Inflammatory macrophage (primary cell): ENCODE measurements around the gene SELENOH.
A peak's percentile ranks its signal among the peaks of the same experiment; 100 is the strongest.

ENCODE experiments used
- DNase-seq, 2 donors: peaks; one replicate each; pipeline ENCODE4 v3.0.0-alpha.2; 2020 to 2022

Gene SELENOH

GRCh38 chr11:57751176-57751575, 9.9 kb downstream of the SELENOH start:
- no peak for DNase-seq

GRCh38 chr11:57751676-57752253, 10.5 kb downstream of the SELENOH start, which contains the start of gene BTBD18:
Gene BTBD18 (minus strand): TSS chr11:57751819. CDS start chr11:57751188, 631 bp downstream.
- peak; percentile 29 to 40 for DNase-seq

GRCh38 chr11:57752954-57753353, 11.7 kb downstream of the SELENOH start:
- DNase-seq: no peak

GRCh38 chr11:57758174-57758573, 16.9 kb downstream of the SELENOH start:
- DNase-seq: no peak

GRCh38 chr11:57761301-57762234, 20.3 kb downstream of the SELENOH start, which contains the start of gene CTNND1:
Gene CTNND1 (plus strand): TSS chr11:57761802. CDS start chr11:57791479, 29,677 bp downstream.
- peak; percentile 94 to 97 for DNase-seq

- no peak for DNase-seq
These were observed 21.1 kb downstream of the SELENOH start for GRCh38 chr11:57762235-57762861.

GRCh38 chr11:57763568-57763967, 22.3 kb downstream of the SELENOH start:
- no peak for DNase-seq

- DNase-seq: no peak
These were observed 22.7 kb downstream of the SELENOH start for GRCh38 chr11:57764021-57764420.

GRCh38 chr11:57764566-57764965, 23.3 kb downstream of the SELENOH start:
- no peak for DNase-seq

GRCh38 chr11:57764972-57765371, 23.7 kb downstream of the SELENOH start:
- no peak for DNase-seq

- DNase-seq: peak in 1 of 2 donors; percentile 15
These were observed 29.5 kb downstream of the SELENOH start for GRCh38 chr11:57770793-57771192.

GRCh38 chr11:57771365-57771764, 30.1 kb downstream of the SELENOH start:
- no peak for DNase-seq

- DNase-seq: no peak
These were observed 31.3 kb downstream of the SELENOH start for GRCh38 chr11:57772562-57772961.

- no peak for DNase-seq
These were observed 31.8 kb downstream of the SELENOH start for GRCh38 chr11:57773026-57773598.

- DNase-seq: no peak
These were observed 34.2 kb downstream of the SELENOH start for GRCh38 chr11:57775491-57775890.

GRCh38 chr11:57776031-57776521, 34.8 kb downstream of the SELENOH start:
- no peak for DNase-seq

GRCh38 chr11:57776577-57777210, 35.4 kb downstream of the SELENOH start:
- no peak for DNase-seq

GRCh38 chr11:57777969-57778317, 36.7 kb downstream of the SELENOH start:
- DNase-seq: no peak

GRCh38 chr11:57778318-57779037, 37.2 kb downstream of the SELENOH start:
- DNase-seq: no peak

GRCh38 chr11:57779276-57779675, 38.0 kb downstream of the SELENOH start:
- no peak for DNase-seq

- no peak for DNase-seq
These were observed 40.2 kb downstream of the SELENOH start for GRCh38 chr11:57781529-57781943.

- no peak for DNase-seq
These were observed 43.8 kb downstream of the SELENOH start for GRCh38 chr11:57785072-57785471.
